ENCODE data around the gene THY1. TPM values are rescaled to one million over a fixed set of nuclear protein-coding genes. Genes with fewer than 3 reads are reported as not detected.

Gene THY1
- polyA plus RNA-seq, 1 donor from 2014 or later: 98.3 TPM

- H3F3A ChIP-seq (ENCODE audit: insufficient read depth, low read length, poor library complexity, severe bottlenecking): no peaks in the 10 kb centered on the region
- H4K20me1 ChIP-seq (ENCODE audit: insufficient read depth): no peaks in the 10 kb centered on the region
- H3K79me2 ChIP-seq (replicated peaks; ENCODE audit: insufficient read depth, low read length): no peaks in the 10 kb centered on the region
- H2AFZ ChIP-seq (ENCODE audit: low read depth, low read length): no peak overlapping the region
- no peaks in the 10 kb centered on the region for H3K9me2 ChIP-seq (ENCODE audit: insufficient read depth, low read length)
- no peak overlapping the region for H3K4me2 ChIP-seq (ENCODE audit: low read length)
- H3K36me3 ChIP-seq (ENCODE audit: insufficient read depth, low read length): no peaks in the 10 kb centered on the region
- H3K9ac ChIP-seq (ENCODE audit: low read length): no peak overlapping the region
- no peaks in the 10 kb centered on the region for H3K9me3 ChIP-seq (ENCODE audit: low read length)
- no peaks in the 10 kb centered on the region for H3K27me3 ChIP-seq (ENCODE audit: insufficient read depth, low read depth, low read length)
- H3K27ac ChIP-seq (ENCODE audit: low read length): no peak overlapping the region
- TF ChIP-seq CTCF (IDR thresholded peaks at IDR 0.05; ENCODE audit: poor library complexity, severe bottlenecking) (no peak), POLR2AphosphoS5 (IDR thresholded peaks at IDR 0.05) (no peak), RAD21 (conservative IDR thresholded peaks at IDR 0.05) (no peak), REST (IDR thresholded peaks at IDR 0.05; ENCODE audit: borderline replicate concordance) (no peak), EP300 (conservative IDR thresholded peaks at IDR 0.05; ENCODE audit: poor library complexity, severe bottlenecking) (no peak), EZH2 (IDR thresholded peaks at IDR 0.05; ENCODE audit: borderline replicate concordance, insufficient read depth, low read length, poor library complexity, severe bottlenecking) (no peak), MXI1 (conservative IDR thresholded peaks at IDR 0.05; ENCODE audit: poor library complexity, severe bottlenecking) (no peak), TAF1 (IDR thresholded peaks at IDR 0.05; ENCODE audit: low read depth) (no peak), SMC3 (conservative IDR thresholded peaks at IDR 0.05; ENCODE audit: poor library complexity) (no peak)
- no peak overlapping the region for H3K4me3 ChIP-seq (ENCODE audit: low read length)
Observed at GRCh38 chr11:119415966-119416365, 7.0 kb downstream of the THY1 start.

GRCh38 chr11:119415517-119415916, 7.5 kb downstream of the THY1 start:
- Histone ChIP-seq H3K4me3 (ENCODE audit: low read length) (no peak overlapping the region), H3K9ac (ENCODE audit: low read length) (no peak overlapping the region), H3K9me2 (ENCODE audit: insufficient read depth, low read length) (no peaks in the 10 kb centered on the region), H3F3A (ENCODE audit: insufficient read depth, low read length, poor library complexity, severe bottlenecking) (no peaks in the 10 kb centered on the region), H3K27ac (ENCODE audit: low read length) (no peak overlapping the region), H3K27me3 (ENCODE audit: insufficient read depth, low read depth, low read length) (no peaks in the 10 kb centered on the region), H3K36me3 (ENCODE audit: insufficient read depth, low read length) (no peaks in the 10 kb centered on the region), H3K4me2 (ENCODE audit: low read length) (no peak overlapping the region), H3K9me3 (ENCODE audit: low read length) (no peaks in the 10 kb centered on the region), H3K79me2 (replicated peaks; ENCODE audit: insufficient read depth, low read length) (no peaks in the 10 kb centered on the region), H2AFZ (ENCODE audit: low read depth, low read length) (no peak overlapping the region), H4K20me1 (ENCODE audit: insufficient read depth) (no peaks in the 10 kb centered on the region)
- TF ChIP-seq MXI1 (conservative IDR thresholded peaks at IDR 0.05; ENCODE audit: poor library complexity, severe bottlenecking) (no peak), CTCF (IDR thresholded peaks at IDR 0.05; ENCODE audit: poor library complexity, severe bottlenecking) (no peak), SMC3 (conservative IDR thresholded peaks at IDR 0.05; ENCODE audit: poor library complexity) (no peak), REST (IDR thresholded peaks at IDR 0.05; ENCODE audit: borderline replicate concordance) (no peak), EZH2 (IDR thresholded peaks at IDR 0.05; ENCODE audit: borderline replicate concordance, insufficient read depth, low read length, poor library complexity, severe bottlenecking) (no peak), TAF1 (IDR thresholded peaks at IDR 0.05; ENCODE audit: low read depth) (no peak), EP300 (conservative IDR thresholded peaks at IDR 0.05; ENCODE audit: poor library complexity, severe bottlenecking) (no peak), RAD21 (conservative IDR thresholded peaks at IDR 0.05) (no peak), POLR2AphosphoS5 (IDR thresholded peaks at IDR 0.05) (no peak)
